Mesendoderm (in vitro differentiated cells): ENCODE results near the gene SPSB1.

Experiments
- DNase-seq: peaks from one replicate; pipeline ENCODE4 v3.0.0; 2013
- H2AK5ac ChIP-seq: 2 replicates; pipeline ENCODE4 v1.6.1; 2013; ENCODE audit warnings: low read length, inconsistent platforms
- H2BK120ac ChIP-seq: 2 replicates; pipeline ENCODE4 v1.6.1; 2013; ENCODE audit warnings: low read depth, mild to moderate bottlenecking, low read length, moderate library complexity, mixed read lengths
- H2BK15ac ChIP-seq: replicated peaks from 2 replicates; pipeline ENCODE4 v1.6.1; 2013; ENCODE audit warnings: low read depth, mild to moderate bottlenecking, moderate library complexity
- H2BK5ac ChIP-seq: 2 replicates; pipeline ENCODE4 v1.6.1; 2013; ENCODE audit warnings: low read length, inconsistent platforms
- H3K18ac ChIP-seq: 2 replicates; pipeline ENCODE4 v1.6.1; 2013; ENCODE audit warnings: mild to moderate bottlenecking, low read length, mixed read lengths
- H3K23ac ChIP-seq: one replicate; pipeline ENCODE4 v1.6.1; 2013; ENCODE audit warnings: low read length
- H3K27ac ChIP-seq: 2 replicates; pipeline ENCODE4 v1.5.1; 2013; ENCODE audit warnings: low read depth, mild to moderate bottlenecking, inconsistent platforms, low read length, moderate library complexity
- H3K27me3 ChIP-seq: 2 replicates; pipeline ENCODE4 v1.6.1; 2013; ENCODE audit warnings: low read length, control low read depth, mild to moderate bottlenecking, inconsistent platforms; ENCODE audit not compliant: insufficient read depth, poor library complexity
- H3K36me3 ChIP-seq: 2 replicates; pipeline ENCODE4 v1.6.1; 2013; ENCODE audit warnings: low read length, inconsistent platforms; ENCODE audit not compliant: control insufficient read depth, insufficient read depth
- H3K4ac ChIP-seq: one replicate; pipeline ENCODE4 v1.6.1; 2013; ENCODE audit warnings: low read depth, mild to moderate bottlenecking, low read length, moderate library complexity
- H3K4me1 ChIP-seq: 2 replicates; pipeline ENCODE4 v1.6.1; 2013; ENCODE audit warnings: low read depth, low read length, inconsistent platforms; ENCODE audit not compliant: control insufficient read depth
- H3K4me2 ChIP-seq: 2 replicates; pipeline ENCODE4 v1.6.1; 2013; ENCODE audit warnings: low read length
- H3K4me3 ChIP-seq: 2 replicates; pipeline ENCODE4 v1.5.1; 2013; ENCODE audit warnings: mild to moderate bottlenecking, low read length
- H3K56ac ChIP-seq: one replicate; pipeline ENCODE4 v1.6.1; 2013; ENCODE audit warnings: low read length
- H3K79me1 ChIP-seq: 2 replicates; pipeline ENCODE4 v1.6.1; 2013; ENCODE audit warnings: low read length, inconsistent platforms
- H3K79me2 ChIP-seq: 2 replicates; pipeline ENCODE4 v1.6.1; 2013; ENCODE audit warnings: mild to moderate bottlenecking, low read length; ENCODE audit not compliant: control insufficient read depth, insufficient read depth
- H3K9ac ChIP-seq: 2 replicates; pipeline ENCODE4 v1.6.1; 2013; ENCODE audit warnings: low read length, inconsistent platforms
- H4K5ac ChIP-seq: one replicate; pipeline ENCODE4 v1.6.1; 2013; ENCODE audit warnings: low read length
- H4K8ac ChIP-seq: one replicate; pipeline ENCODE4 v1.6.1; 2013; ENCODE audit warnings: low read depth, mild to moderate bottlenecking, control low read depth, low read length, moderate library complexity
- WGBS: extraction: QIAGEN DNeasy Blood & Tissue Kit; methylation state at CpG from one replicate; pipeline ENCODE4 v1.1.7; 2013; ENCODE audit warnings: low lambda C conversion rate, missing lambda C conversion rate; ENCODE audit not compliant: insufficient coverage; ENCODE audit errors: extremely low coverage; 5-methylcytosine and 5-hydroxymethylcytosine counted together

The SPSB1 gene

GRCh38 chr1:9249534-9250410 lies 42.9 kb upstream of the SPSB1 start:
- H3K9ac ChIP-seq = no peak overlapping the region
- peak overlapping the region; percentile 57 for H3K56ac ChIP-seq
- WGBS = no CpG with 5 or more reads among the region's 17 CpGs
- H3K4me2 ChIP-seq = no peak overlapping the region
- H3K36me3 ChIP-seq = no peaks in the 10 kb centered on the region
- H3K4me1 ChIP-seq = peaks cover 3% of the 10 kb centered on the region
- no peak overlapping the region for H2AK5ac ChIP-seq
- H3K18ac ChIP-seq = no peak overlapping the region
- no peak overlapping the region for H4K8ac ChIP-seq
- DNase-seq = peak; percentile 80
- no peak overlapping the region for H3K27ac ChIP-seq
- no peak overlapping the region for H2BK120ac ChIP-seq
- H3K4ac ChIP-seq = no peak overlapping the region
- H3K79me1 ChIP-seq = no peaks in the 10 kb centered on the region
- no peaks in the 10 kb centered on the region for H3K27me3 ChIP-seq
- H3K79me2 ChIP-seq = no peaks in the 10 kb centered on the region
- no peak overlapping the region for H3K23ac ChIP-seq
- H2BK15ac ChIP-seq = no peak overlapping the region
- H4K5ac ChIP-seq = no peak overlapping the region
- no peak overlapping the region for H3K4me3 ChIP-seq
- H2BK5ac ChIP-seq = no peak overlapping the region

GRCh38 chr1:9250411-9251381 lies 42.0 kb upstream of the SPSB1 start:
- Histone ChIP-seq H3K4me2 (no peak overlapping the region), H3K4me1 (peaks cover 3% of the 10 kb centered on the region), H3K4me3 (no peak overlapping the region), H3K27me3 (no peaks in the 10 kb centered on the region), H2BK120ac (no peak overlapping the region), H2BK15ac (no peak overlapping the region), H3K9ac (no peak overlapping the region), H3K18ac (no peak overlapping the region), H3K79me1 (no peaks in the 10 kb centered on the region), H4K5ac (no peak overlapping the region), H3K56ac (peak overlapping the region; percentile 42), H3K79me2 (no peaks in the 10 kb centered on the region), H3K23ac (no peak overlapping the region), H2AK5ac (no peak overlapping the region), H4K8ac (no peak overlapping the region), H2BK5ac (no peak overlapping the region), H3K4ac (no peak overlapping the region), H3K27ac (no peak overlapping the region), H3K36me3 (no peaks in the 10 kb centered on the region)
- WGBS = no CpG with 5 or more reads among the region's 21 CpGs
- no peak for DNase-seq

DNA sequence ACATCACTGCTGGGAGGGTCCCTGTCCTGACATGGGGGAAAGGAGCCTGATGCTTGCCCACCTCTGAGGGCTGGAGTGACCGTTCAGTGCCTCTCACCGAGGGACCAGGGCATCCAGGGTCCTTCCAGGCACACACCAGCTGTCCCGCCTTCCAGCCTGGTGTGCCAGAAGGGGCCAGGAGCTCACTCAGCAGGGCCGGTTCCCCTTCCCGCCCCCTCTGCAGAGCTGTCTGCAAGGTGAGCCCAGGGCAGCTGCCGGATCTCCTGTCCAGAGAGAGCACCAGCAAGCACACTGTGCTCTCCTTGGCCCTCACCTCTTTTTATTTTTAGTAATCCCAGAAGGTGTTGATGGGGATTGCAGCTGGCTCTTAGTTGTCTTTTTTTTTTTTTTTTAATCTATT lies 41.2 kb upstream of the SPSB1 start:
- H2BK5ac ChIP-seq = no peak overlapping the region
- H2BK15ac ChIP-seq = no peak overlapping the region
- H3K56ac ChIP-seq = no peak overlapping the region
- H3K27me3 ChIP-seq = no peaks in the 10 kb centered on the region
- H2AK5ac ChIP-seq = no peak overlapping the region
- H2BK120ac ChIP-seq = no peak overlapping the region
- no peaks in the 10 kb centered on the region for H3K36me3 ChIP-seq
- no CpG with 5 or more reads among the region's 6 CpGs for WGBS
- DNase-seq = no peak
- H3K23ac ChIP-seq = no peak overlapping the region
- H3K4ac ChIP-seq = no peak overlapping the region
- peaks cover 3% of the 10 kb centered on the region for H3K4me1 ChIP-seq
- no peak overlapping the region for H3K27ac ChIP-seq
- no peak overlapping the region for H3K18ac ChIP-seq
- no peak overlapping the region for H3K4me3 ChIP-seq
- H3K79me1 ChIP-seq = no peaks in the 10 kb centered on the region
- no peak overlapping the region for H3K9ac ChIP-seq
- H4K8ac ChIP-seq = no peak overlapping the region
- no peak overlapping the region for H3K4me2 ChIP-seq
- no peak overlapping the region for H4K5ac ChIP-seq
- H3K79me2 ChIP-seq = no peaks in the 10 kb centered on the region

DNA sequence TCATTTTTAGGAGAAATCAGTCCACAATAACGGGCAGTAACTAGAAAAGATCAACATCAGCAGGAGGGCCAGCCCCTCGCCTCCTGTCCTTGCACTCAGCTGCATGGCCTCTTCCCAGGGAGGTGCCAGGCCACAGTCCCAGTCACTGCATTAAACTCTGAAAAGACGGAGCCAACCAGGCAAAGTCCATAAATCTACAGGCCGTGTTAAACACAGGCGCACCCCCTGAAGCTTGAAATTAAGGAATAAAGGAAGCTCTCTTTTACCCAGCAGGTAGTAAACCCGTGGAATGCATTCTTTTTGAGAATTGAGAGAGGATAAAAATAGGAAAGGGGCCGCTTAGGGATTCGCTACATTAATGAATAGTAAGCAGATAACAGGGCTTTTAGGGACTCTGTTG lies 39.7 kb upstream of the SPSB1 start:
- Histone ChIP-seq H4K8ac (no peak overlapping the region), H3K79me2 (no peaks in the 10 kb centered on the region), H3K27me3 (no peaks in the 10 kb centered on the region), H2BK5ac (no peak overlapping the region), H3K27ac (no peak overlapping the region), H4K5ac (no peak overlapping the region), H2BK15ac (no peak overlapping the region), H3K23ac (no peak overlapping the region), H3K56ac (no peak overlapping the region), H3K79me1 (no peaks in the 10 kb centered on the region), H3K36me3 (no peaks in the 10 kb centered on the region), H3K4me2 (no peak overlapping the region), H3K18ac (no peak overlapping the region), H2AK5ac (no peak overlapping the region), H3K4me3 (no peak overlapping the region), H3K4me1 (peaks cover 3% of the 10 kb centered on the region), H2BK120ac (no peak overlapping the region), H3K4ac (no peak overlapping the region), H3K9ac (no peak overlapping the region)
- WGBS = no CpG with 5 or more reads among the region's 8 CpGs
- peak; percentile 40 for DNase-seq

DNA sequence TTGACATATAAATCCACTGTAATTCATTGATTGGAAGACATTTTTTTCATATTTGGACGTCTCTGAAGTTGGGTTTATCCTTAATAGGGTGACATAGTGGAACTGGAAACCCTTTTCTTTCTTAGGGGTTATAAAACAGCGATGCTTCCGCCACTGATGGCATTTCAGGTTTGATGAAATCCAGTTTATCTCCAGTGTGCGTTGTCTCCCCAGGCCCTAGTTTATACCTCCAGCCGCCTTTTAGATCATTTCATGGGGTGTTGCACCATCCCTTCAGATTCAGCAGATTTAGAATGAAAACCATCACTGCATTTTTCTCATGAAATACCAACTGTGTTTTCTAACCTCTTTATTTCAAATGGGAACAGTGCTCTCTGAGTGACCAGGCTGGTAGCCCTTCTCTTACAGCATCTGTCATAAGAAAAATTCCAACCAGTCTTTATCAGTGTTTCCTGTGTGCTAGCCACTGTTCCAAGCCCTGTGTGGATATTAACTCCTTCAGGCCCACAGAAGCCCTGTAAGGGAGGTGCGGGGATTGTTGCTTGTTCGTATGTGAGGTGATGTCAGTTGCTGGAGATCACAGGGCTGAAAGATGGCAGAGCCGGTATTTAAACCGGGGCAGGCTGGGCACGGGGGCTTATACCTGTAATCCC lies 39.1 kb upstream of the SPSB1 start:
- no peak overlapping the region for H2BK120ac ChIP-seq
- no peak overlapping the region for H3K9ac ChIP-seq
- H2AK5ac ChIP-seq = no peak overlapping the region
- peak; percentile 37 for DNase-seq
- no CpG with 5 or more reads among the region's 10 CpGs for WGBS
- H3K27ac ChIP-seq = no peak overlapping the region
- no peaks in the 10 kb centered on the region for H3K27me3 ChIP-seq
- H2BK15ac ChIP-seq = no peak overlapping the region
- no peak overlapping the region for H3K4me2 ChIP-seq
- H3K23ac ChIP-seq = no peak overlapping the region
- no peak overlapping the region for H3K4ac ChIP-seq
- no peak overlapping the region for H4K8ac ChIP-seq
- H3K36me3 ChIP-seq = no peaks in the 10 kb centered on the region
- H3K56ac ChIP-seq = no peak overlapping the region
- H3K79me2 ChIP-seq = no peaks in the 10 kb centered on the region
- H3K4me1 ChIP-seq = peaks cover 3% of the 10 kb centered on the region
- no peak overlapping the region for H3K4me3 ChIP-seq
- H3K79me1 ChIP-seq = no peaks in the 10 kb centered on the region
- no peak overlapping the region for H4K5ac ChIP-seq
- no peak overlapping the region for H3K18ac ChIP-seq
- H2BK5ac ChIP-seq = no peak overlapping the region
